Caco-2 (cell line): ENCODE measurements around the gene IQCB1. TPM values are rescaled to one million over a fixed set of nuclear protein-coding genes. Genes with fewer than 3 reads are reported as not detected.

ENCODE experiments used
- BruUV-seq: library from RNA; stranded (reverse); fragments of 400-500 nt; replicated peaks from 2 replicates; lab custom pipeline; 2021; lab: Mats Ljungman, UMichigan
- CTCF ChIA-PET: fragments of 300-600 bp; sonication (Branson Sonifier 250); formaldehyde crosslinking; loops from one replicate; lab custom pipeline; 2022; ENCODE audit warnings: antibody characterized with exemption; lab: Charles Lee
- POLR2A ChIA-PET: fragments of 300-600 bp; sonication (Branson Sonifier 250); formaldehyde crosslinking; loops from one replicate; lab custom pipeline; 2022; ENCODE audit warnings: antibody characterized with exemption; lab: Charles Lee
- DNase-seq, 2 experiments: peaks; one replicate each; pipeline versions ENCODE4 v3.0.0 to v3.0.0-alpha.2; 2020 to 2022
- H3K27me3 ChIP-seq: replicated peaks from 2 replicates; pipeline ENCODE4 v1.6.0; 2011; ENCODE audit warnings: low read length; ENCODE audit not compliant: control insufficient read depth, insufficient read depth
- H3K36me3 ChIP-seq: 2 replicates; pipeline ENCODE4 v1.5.1; 2011; ENCODE audit warnings: low read length; ENCODE audit not compliant: control insufficient read depth, insufficient read depth
- H3K4me1 ChIP-seq: fragments of 250-450 bp; sonication (Bioruptor Pico); 2 replicates; pipeline ENCODE4 v1.5.1; 2020; ENCODE audit warnings: mild to moderate bottlenecking
- H3K4me3 ChIP-seq: 2 replicates; pipeline ENCODE4 v1.5.1; 2011; ENCODE audit warnings: low read depth, mild to moderate bottlenecking, control low read depth, low read length
- H3K9me3 ChIP-seq: fragments of 250-450 bp; sonication (Bioruptor Pico); 2 replicates; pipeline ENCODE4 v1.5.1; 2020; ENCODE audit warnings: mild to moderate bottlenecking, moderate library complexity
- H3K27ac Mint-ChIP-seq: one replicate; pipeline ENCODE4 v1.8.0; 2022; ENCODE audit warnings: mixed read lengths; ENCODE audit not compliant: unreplicated experiment
- H3K27me3 Mint-ChIP-seq: one replicate; pipeline ENCODE4 v1.8.0; 2022; ENCODE audit warnings: mixed read lengths; ENCODE audit not compliant: insufficient read depth, unreplicated experiment
- H3K36me3 Mint-ChIP-seq: one replicate; pipeline ENCODE4 v1.8.0; 2022; ENCODE audit warnings: mild to moderate bottlenecking, mixed read lengths; ENCODE audit not compliant: insufficient read depth, unreplicated experiment
- H3K4me1 Mint-ChIP-seq: one replicate; pipeline ENCODE4 v1.8.0; 2022; ENCODE audit warnings: low read depth, mixed read lengths; ENCODE audit not compliant: unreplicated experiment
- H3K4me3 Mint-ChIP-seq: one replicate; pipeline ENCODE4 v1.8.0; 2022; ENCODE audit warnings: mild to moderate bottlenecking, moderate library complexity, mixed read lengths; ENCODE audit not compliant: unreplicated experiment
- H3K9me3 Mint-ChIP-seq: one replicate; pipeline ENCODE4 v1.8.0; 2022; ENCODE audit warnings: mixed read lengths; ENCODE audit not compliant: unreplicated experiment
- CTCF ChIP-seq, 2 experiments: fragments of 200-600 bp in 1 of 2; IDR thresholded peaks; 1 replicate in 1 of 2; 2 replicates in 1 of 2; pipeline versions ENCODE4 v1.5.1 to v1.8.0; 2011 to 2022; ENCODE audit warnings: antibody characterized with exemption in 1 of 2, control low read depth in 1 of 2, inconsistent platforms in 1 of 2, low read depth in 1 of 2, low read length in 1 of 2, mild to moderate bottlenecking in 1 of 2, moderate library complexity in 1 of 2; ENCODE audit not compliant: insufficient read depth in 1 of 2, severe bottlenecking in 1 of 2, unreplicated experiment in 1 of 2
- intact Hi-C: fragments of 100-400 bp; cut with micrococcal nuclease; formaldehyde crosslinking; loops from one replicate; pipeline ENCODE4 v1.10.0; 2022; ENCODE audit not compliant: unreplicated experiment
- total RNA-seq: library from RNA; stranded (reverse); gene quantifications from 2 replicates; pipeline ENCODE4 v1.2.3, GENCODE V29; 2022

Gene IQCB1
- total RNA-seq, 1 experiment from 2014 or later: 36.4 TPM

- Mint-ChIP-seq H3K4me1 (peaks cover 3% of the 10 kb centered on the region), H3K9me3 (no peaks in the 10 kb centered on the region), H3K27ac (no peak overlapping the region), H3K27me3 (no peaks in the 10 kb centered on the region), H3K36me3 (no peaks in the 10 kb centered on the region), H3K4me3 (no peak overlapping the region)
- no peak for TF ChIP-seq CTCF (IDR thresholded peaks at IDR 0.05; ENCODE audit: insufficient read depth in 1 of 2, low read depth in 1 of 2, low read length in 1 of 2, severe bottlenecking in 1 of 2, unreplicated experiment in 1 of 2)
- ChIA-PET POLR2A (no interaction called here), CTCF (interaction anchor here (0.6 kb wide), 1 partner anchor 381 kb away, joined by 5 read pairs; no protein-coding TSS in a partner anchor)
- no peaks in the 10 kb centered on the region for H3K4me1 ChIP-seq
- H3K36me3 ChIP-seq: no peaks in the 10 kb centered on the region
- no peak for DNase-seq
- intact Hi-C loops: no loop called here
- BruUV-seq: no TSS peak
- H3K27me3 ChIP-seq: no peaks in the 10 kb centered on the region
- H3K9me3 ChIP-seq: no peaks in the 10 kb centered on the region
- H3K4me3 ChIP-seq: no peak overlapping the region
Observed at GRCh38 chr3:121878411-121878810, 43.6 kb upstream of the IQCB1 start.

DNA sequence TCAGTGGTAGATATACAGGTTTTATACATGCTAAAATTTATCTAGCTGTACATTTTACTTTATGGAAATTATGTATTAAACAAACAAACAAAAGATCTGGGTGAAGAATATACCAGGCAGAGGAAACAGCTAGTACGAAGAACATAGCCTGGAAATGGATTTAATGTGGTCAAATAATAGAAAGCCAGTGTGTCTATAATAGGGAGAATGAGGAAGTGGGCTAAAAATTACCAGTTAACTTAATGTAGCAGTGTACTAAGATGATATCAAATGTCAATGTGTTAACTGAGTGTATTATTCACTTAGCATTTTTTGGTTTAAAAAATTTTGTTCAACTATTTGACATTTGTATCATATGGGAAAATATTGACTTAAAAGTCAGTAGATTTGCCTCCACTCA lies 36.6 kb upstream of the IQCB1 start:
- ChIA-PET POLR2A (no interaction called here), CTCF (interaction anchor here (0.6 kb wide), 1 partner anchor 1578 kb away, joined by 3 read pairs; the partner anchor contains the start of gene ADCY5)
- Histone ChIP-seq H3K27me3 (no peaks in the 10 kb centered on the region), H3K36me3 (no peaks in the 10 kb centered on the region), H3K4me3 (no peak overlapping the region), H3K9me3 (no peaks in the 10 kb centered on the region; the same call in 1 of the 2 replicates), H3K4me1 (no peaks in the 10 kb centered on the region)
- no TSS peak for BruUV-seq
- no peaks in the 10 kb centered on the region for H3K36me3 Mint-ChIP-seq
- no peak for TF ChIP-seq CTCF (IDR thresholded peaks at IDR 0.05; ENCODE audit: insufficient read depth in 1 of 2, low read depth in 1 of 2, low read length in 1 of 2, severe bottlenecking in 1 of 2, unreplicated experiment in 1 of 2)
- DNase-seq: no peak
- no peaks in the 10 kb centered on the region for H3K4me1 Mint-ChIP-seq
- H3K27me3 Mint-ChIP-seq: no peaks in the 10 kb centered on the region
- intact Hi-C loops: no loop called here
- H3K9me3 Mint-ChIP-seq: no peaks in the 10 kb centered on the region
- H3K4me3 Mint-ChIP-seq: no peak overlapping the region
- H3K27ac Mint-ChIP-seq: no peak overlapping the region

GRCh38 chr3:121870717-121871116 lies 35.9 kb upstream of the IQCB1 start:
- intact Hi-C loops: no loop called here
- Histone ChIP-seq H3K9me3 (no peaks in the 10 kb centered on the region; the same call in 1 of the 2 replicates), H3K4me3 (no peak overlapping the region), H3K4me1 (no peaks in the 10 kb centered on the region), H3K27me3 (no peaks in the 10 kb centered on the region), H3K36me3 (no peaks in the 10 kb centered on the region)
- Mint-ChIP-seq H3K27ac (no peak overlapping the region), H3K36me3 (no peaks in the 10 kb centered on the region), H3K4me3 (no peak overlapping the region), H3K9me3 (no peaks in the 10 kb centered on the region), H3K27me3 (no peaks in the 10 kb centered on the region), H3K4me1 (no peaks in the 10 kb centered on the region)
- no TSS peak for BruUV-seq
- TF ChIP-seq CTCF (IDR thresholded peaks at IDR 0.05; ENCODE audit: insufficient read depth in 1 of 2, low read depth in 1 of 2, low read length in 1 of 2, severe bottlenecking in 1 of 2, unreplicated experiment in 1 of 2): no peak
- no peak for DNase-seq
- POLR2A ChIA-PET: no interaction called here
- CTCF ChIA-PET: interaction anchor here (0.6 kb wide), 1 partner anchor 1578 kb away, joined by 3 read pairs; the partner anchor contains the start of gene ADCY5
